Effector CD4-positive, alpha-beta T cell (primary cell): ENCODE data around the gene WRNIP1.

Experiments
- DNase-seq: peaks from one replicate; pipeline ENCODE4 v3.0.0-alpha.2; 2020

The WRNIP1 gene

DNA sequence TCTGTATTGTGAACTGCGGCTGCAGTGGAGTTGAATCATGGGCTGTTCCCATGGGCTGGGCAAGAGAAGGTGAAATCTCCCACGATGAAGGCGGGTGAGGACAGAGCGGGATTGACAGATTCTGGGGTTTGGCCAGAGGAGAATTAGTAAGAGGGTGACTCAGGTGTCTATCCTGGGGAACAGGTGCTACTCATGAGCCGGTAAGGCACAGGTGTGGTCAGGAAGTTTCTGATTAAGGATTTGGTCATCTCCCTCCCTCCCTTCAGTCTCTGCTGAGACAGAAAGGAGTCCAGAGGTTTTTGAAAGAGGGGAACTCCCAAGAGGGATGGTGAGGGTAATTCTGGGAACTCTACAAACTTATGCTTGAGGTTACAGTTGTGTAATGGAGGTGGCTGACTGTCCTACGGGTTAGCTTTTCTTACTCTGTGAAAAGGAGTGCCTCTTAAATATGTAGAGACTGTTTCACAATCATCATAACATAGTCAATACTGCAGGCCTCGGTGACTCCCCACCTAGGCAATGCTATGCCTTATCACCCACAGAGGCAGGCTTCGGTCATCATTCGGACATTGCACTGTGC lies 45.0 kb downstream of the WRNIP1 start:
- no peak for DNase-seq

DNA sequence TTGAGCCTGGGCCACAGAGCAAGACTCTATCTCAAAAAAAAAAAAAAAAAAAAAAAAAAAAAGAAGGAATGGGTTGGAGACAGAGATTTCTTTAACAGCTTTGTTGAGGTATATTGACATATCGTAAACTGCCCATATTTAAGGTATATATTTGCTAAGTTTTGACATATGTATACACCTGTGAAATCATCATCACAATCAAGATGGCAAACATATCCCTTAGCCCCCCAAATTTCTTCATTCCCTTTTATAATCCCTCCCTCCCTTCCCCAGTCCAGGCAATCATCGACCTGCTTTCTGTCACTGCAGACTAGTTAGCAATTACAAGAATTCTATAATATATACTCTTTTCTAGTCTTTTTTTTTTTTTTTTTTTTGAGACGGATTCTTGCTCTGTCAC lies 47.5 kb downstream of the WRNIP1 start:
- DNase-seq: no peak

DNA sequence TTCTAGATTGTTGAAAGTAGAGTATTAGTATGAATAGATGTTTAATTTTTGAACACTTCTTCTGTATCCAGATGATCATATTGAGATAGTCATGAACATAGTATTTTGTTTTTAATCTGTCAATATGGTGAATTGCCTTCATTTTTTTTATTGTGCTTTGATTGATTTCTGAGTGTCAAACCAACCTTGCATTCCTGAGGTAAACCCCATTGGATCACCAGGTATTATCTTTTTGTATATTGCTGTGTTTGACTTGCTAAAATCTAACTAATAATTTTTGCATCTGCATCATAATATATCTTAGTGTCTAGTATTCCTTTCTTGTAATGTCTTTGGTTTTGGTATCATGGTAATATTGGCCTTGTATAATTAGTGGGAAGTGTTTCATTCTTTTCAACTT lies 51.0 kb downstream of the WRNIP1 start:
- DNase-seq: no peak

DNA sequence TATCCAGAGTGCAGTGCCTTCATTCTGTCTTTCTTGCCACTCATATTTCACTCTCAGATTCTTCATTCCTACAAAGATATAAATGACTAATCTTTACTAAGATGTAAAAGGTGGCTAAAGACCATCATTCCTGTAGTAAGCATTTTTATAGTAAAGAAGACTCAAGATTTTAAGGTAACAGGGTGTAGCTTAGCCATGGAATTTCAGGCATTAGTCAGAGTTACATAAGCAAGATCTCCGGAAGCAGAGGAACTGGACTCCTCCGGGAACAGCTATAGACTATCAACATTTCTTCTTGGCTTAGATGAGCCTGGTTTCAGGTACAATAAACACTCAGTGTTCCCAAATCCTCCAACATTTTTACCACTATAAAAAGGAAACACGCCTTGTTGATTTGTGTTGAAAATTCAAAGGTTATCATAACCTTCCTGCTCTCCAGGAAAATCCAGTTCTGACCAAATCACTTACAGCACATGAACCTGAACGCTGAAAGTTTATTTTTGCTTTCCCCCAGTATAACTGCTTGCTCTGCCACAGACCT lies 52.8 kb downstream of the WRNIP1 start:
- DNase-seq: no peak

DNA sequence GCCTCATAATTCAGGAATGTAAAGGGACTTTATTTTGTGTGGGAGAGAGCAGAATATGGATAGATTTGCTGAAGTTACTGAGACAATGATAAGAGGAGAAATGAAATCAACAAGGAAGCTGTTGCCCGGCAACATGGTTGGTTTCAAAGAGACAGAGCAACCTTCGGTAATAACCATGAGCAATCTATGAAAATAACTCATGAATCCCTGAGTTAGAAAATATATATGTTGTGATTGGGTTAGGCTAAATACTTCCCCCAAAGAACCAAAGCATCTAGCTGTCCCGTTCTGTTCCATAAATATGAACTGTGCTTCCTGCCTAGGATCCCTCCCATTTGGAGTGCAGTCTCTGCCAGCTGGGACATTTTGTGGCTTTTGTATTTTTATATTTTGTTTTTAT lies 53.4 kb downstream of the WRNIP1 start:
- DNase-seq: no peak

DNA sequence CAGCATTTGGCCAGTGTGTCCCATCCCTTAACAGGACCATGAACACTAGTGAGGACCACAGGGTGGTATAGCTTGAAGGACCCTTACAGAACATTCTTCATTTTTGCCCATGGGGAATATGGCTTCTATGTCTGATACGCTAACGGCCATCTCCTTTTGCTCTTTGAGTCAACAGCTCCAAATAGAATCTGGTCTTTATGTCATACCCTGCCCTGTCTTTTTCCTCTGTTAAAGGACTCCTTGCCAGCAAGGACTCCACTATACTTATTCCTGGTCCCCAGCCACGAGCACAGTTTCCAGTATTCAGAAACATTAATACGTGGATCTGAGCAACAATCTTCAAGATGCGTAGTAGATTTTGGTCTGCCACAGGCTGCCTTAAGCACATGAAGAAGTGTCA lies 53.9 kb downstream of the WRNIP1 start:
- no peak for DNase-seq

DNA sequence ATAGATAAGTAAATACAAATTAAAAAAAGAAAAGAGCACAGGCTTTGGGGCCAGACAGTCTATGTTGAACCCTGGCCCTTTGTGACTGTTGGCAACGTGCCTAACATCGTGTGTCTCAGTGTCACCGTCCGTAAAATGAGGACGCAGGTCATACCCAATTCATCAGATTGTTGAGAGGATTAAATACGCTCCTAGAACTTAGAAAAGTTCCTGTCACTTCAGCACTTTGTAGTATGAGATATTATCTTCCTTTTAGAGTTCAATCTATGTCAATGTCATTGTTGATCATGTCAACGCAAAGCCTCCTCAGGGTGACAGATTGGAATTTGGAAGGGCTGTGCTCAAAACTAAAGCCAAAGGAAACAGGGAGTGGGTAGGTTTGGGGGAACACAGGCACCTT lies 54.8 kb downstream of the WRNIP1 start:
- no peak for DNase-seq

DNA sequence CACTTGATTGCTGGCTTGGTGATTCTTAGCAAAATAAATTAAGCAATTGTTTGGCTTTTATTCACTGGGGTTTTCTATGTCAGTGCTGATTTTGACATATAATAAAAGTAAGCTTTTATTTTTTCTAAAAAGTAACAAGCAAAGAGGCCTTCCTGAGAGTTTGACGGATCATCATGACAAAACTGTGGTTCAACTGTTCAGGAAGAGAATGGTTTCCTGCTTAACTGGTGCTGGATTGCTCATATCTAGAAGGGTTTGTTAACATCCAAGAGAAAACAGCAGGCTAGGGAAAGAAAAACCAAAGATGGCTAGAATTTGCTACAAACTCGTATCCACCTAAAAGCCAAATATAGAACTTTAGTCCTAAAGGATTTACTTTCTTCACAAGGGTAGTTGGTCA lies 55.2 kb downstream of the WRNIP1 start:
- DNase-seq: no peak

DNA sequence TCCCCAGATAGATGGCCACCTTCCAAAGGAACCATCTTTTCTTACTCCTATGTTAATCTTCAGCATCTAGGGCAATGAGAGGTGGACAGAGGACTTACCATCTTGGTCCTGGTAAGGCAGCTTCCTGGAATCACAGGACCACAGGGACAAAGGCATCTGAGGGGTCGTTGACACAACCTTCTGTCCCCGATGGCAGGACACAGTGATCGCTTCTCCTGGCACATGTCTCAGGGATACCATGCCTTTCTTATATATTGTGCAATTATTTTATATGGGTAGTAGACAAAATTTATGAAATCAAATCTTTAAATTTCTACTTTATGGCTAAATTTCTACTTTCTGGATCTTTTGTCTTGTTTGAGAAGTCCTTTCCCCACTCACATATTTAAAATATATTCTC lies 56.4 kb downstream of the WRNIP1 start:
- DNase-seq: no peak

DNA sequence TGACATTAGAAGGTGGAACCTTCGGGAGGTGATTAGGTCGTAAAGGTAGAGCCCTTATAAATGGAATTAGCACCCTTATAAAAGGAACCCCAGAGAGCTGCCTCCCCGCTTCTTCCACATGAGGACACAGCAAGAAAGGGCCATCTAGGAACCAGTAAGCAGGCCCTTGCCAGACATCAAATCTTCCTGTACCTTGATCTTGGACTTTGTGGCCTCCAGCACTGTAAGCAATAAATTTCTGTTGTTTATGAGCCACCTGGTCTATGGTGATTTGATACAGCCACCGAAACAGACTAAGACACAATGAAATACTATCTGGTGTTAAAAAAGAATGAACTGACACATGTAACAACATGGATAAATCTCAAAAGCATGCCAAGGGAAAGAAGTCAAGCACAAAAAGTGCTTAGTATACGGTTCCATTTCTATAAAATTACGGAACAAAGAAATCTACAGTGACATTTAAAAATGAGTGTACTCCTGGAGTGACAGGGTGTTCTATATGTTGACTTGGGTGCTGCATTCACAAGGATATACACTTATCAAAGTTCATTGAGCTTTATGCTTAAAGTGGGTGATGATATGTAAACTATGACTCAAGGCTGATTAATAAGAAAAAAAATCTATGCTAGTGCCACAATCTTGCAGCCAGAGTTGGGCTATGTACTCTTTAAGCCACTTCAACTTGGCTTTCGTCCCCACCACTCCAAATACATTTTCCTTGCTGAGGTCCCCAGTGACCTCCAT lies 58.1 kb downstream of the WRNIP1 start:
- no peak for DNase-seq

DNA sequence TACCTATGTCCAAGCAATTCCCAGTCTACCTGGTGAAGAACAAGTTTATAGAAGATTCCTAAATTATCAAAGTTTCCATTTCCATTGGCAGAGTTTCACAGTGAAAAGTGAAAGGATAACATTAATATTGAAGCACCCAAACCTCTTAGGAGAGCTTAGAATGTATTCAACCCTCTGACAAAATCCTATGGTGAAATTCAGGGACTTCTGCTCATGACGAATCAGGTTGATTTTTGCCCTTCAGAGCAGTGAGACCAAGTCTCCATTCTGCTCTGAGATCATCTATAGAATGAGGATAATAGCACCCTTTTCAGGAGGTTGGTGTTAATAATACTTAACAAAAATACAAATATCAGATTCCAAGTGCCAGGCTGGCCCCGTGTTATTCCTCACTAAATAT lies 60.9 kb downstream of the WRNIP1 start:
- DNase-seq: no peak

DNA sequence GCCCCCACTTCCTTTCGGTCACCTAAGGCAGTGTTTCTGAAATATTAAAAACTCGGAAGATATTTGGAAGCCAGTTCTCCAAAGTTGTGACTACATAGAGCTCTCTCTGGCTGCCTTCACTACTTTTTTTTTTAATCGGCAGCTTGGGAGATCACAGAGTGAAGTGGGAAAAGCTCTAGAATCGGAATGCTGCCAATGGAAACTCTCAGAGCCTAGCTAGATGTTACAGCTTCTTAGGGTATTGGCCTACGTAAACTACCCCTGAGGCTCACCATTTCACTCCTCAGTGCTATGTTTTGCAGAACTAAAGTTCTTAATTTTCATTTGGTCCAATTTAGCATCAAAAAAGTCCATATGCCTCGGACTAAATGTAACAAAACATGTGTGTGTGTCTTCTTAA lies 61.9 kb downstream of the WRNIP1 start:
- no peak for DNase-seq

DNA sequence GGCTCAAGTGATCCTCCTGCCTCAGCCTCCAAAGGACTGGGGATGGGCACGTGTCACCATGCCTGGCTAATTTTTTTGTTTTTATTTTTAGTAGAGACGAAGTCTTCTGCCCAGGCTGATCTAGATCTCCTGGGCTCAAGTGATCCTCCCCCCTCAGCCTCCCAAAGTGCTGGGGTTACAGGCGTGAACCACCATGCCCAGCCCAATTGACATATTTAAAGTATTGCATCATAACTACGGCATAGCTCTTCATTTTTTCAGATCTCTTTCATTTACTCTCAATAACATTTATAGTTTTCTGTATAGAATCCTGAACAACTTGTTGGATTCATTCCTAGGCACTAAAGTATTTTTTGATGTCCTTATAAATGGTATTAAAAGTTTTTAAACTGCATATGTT lies 63.4 kb downstream of the WRNIP1 start:
- DNase-seq: no peak

DNA sequence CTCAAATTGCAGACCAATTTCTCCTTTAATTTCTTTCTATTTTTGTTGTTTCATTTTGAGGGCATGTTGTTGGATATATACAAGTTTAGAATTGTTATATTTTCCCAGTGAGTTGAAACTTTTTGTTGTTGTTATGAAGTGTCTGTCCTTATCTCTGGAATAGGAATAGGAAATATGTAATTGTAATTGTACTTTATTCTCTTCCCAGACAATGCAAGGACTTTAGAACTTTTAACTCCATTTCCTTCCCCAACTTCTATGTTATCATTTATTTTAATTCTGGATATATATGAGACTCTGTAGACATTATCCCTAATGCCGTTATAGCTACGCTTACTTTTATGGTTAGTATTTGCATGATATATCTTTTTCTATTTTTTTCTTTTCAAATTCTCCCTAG lies 64.1 kb downstream of the WRNIP1 start:
- DNase-seq: no peak

DNA sequence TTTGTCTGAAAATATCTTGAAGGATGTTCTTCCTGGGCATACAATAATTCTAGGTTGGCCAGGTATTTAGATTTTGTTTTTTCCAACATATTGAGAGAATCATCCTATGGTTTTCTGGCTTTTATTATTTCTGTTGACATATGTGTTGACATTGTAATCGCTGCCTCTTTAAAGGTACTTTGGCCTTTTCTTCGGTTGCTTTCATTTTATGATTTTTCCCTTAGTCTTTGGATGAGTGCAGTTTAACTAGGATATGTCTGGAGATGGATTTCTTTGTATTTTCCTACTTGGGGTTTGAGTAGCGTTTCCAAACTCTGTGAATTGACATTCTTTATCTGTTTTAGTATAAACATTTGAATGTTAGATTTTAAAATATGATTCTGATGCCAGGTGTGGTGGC lies 65.0 kb downstream of the WRNIP1 start:
- no peak for DNase-seq

DNA sequence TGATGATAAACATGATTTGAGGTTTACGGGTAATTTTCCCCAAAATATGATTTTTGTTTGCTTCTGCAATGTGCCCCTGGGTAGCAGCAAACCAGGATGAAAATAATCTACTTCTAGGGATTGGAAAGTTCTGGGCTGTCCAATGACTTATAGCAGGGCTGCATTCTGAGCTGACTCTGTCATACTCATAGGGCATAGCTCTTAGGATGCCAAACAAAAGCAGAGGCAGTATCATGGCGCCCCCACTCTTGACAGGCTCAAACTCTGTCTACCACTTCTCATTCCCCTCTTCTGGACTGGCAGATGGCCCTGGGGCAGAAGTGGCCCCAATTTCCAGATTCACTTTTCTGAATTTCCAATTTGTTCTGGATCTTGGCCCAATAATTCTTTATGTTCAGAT lies 66.2 kb downstream of the WRNIP1 start:
- DNase-seq: no peak

DNA sequence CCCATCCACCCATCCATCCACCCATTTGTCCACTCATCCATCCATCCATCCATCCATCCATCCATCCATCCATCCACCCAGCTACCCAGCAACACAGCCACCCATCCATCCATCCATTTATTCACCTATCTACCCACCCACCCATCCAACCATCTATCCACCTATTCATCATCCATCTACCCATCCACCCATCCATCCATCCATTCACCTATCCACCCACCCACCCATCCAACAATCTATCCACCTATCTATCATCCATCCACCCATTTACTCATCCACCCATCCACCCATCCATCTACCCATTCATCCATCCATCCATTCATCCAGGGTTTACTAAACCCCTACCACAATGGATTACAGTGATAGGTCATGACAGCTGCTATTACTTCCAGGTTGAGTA lies 69.1 kb downstream of the WRNIP1 start:
- no peak for DNase-seq
